Measurements from ENCODE around the gene TECPR2. TPM values are rescaled to one million over a fixed set of nuclear protein-coding genes. Genes with fewer than 3 reads are reported as not detected.

TECPR2 gene
- total RNA-seq, 1 experiment from 2014 or later = 29.7 TPM

- ChIA-PET POLR2A (ENCODE audit: unreplicated experiment) (no interaction called here), CTCF (no interaction called here)
- no peak overlapping the region for H2AFZ ChIP-seq
- intact Hi-C loops (cut with micrococcal nuclease; ENCODE audit: unreplicated experiment) = loop anchor here (10.0 kb wide), 1 partner anchor 263 kb away; no protein-coding TSS in a partner anchor
- no peaks in the 10 kb centered on the region for H3K4me1 ChIP-seq (replicated peaks; ENCODE audit: insufficient read depth)
- no peak overlapping the region for H3K4me3 ChIP-seq
- no peaks in the 10 kb centered on the region for H3K79me2 ChIP-seq (ENCODE audit: low read depth)
- H3K27ac ChIP-seq = no peak overlapping the region
- no peaks in the 10 kb centered on the region for H3K9me2 ChIP-seq (ENCODE audit: insufficient read depth)
- H3F3A ChIP-seq (ENCODE audit: insufficient read depth, low read depth) = no peaks in the 10 kb centered on the region; the same call in 1 of the 2 replicates
- TF ChIP-seq EZH2 (IDR thresholded peaks at IDR 0.05; ENCODE audit: low read depth) (no peak), CTCF (conservative IDR thresholded peaks at IDR 0.05) (no peak)
- H4K20me1 ChIP-seq (ENCODE audit: insufficient read depth) = no peaks in the 10 kb centered on the region
- no TSS peak for BruUV-seq (replicated peaks)
- no peak overlapping the region for H3K4me2 ChIP-seq
- no peaks in the 10 kb centered on the region for H3K9me3 ChIP-seq (ENCODE audit: insufficient read depth, low read depth)
- H3K27me3 ChIP-seq (ENCODE audit: insufficient read depth, low read depth) = no peaks in the 10 kb centered on the region
- no peak for DNase-seq
- H3K36me3 ChIP-seq (ENCODE audit: low read depth) = 0 out of 2 replicates have a peak, but pooled peaks cover 4% of the 10 kb centered on the region
These were observed 69.0 kb downstream of the TECPR2 start for GRCh38 chr14:102431751-102432150.

- no peak overlapping the region for H3K4me3 ChIP-seq
- no peak overlapping the region for H3K27ac ChIP-seq
- no peak for TF ChIP-seq CTCF (conservative IDR thresholded peaks at IDR 0.05)
- no peak for TF ChIP-seq EZH2 (IDR thresholded peaks at IDR 0.05; ENCODE audit: low read depth)
- H2AFZ ChIP-seq = no peak overlapping the region
- H3K27me3 ChIP-seq (ENCODE audit: insufficient read depth, low read depth) = no peaks in the 10 kb centered on the region
- intact Hi-C loops (cut with micrococcal nuclease; ENCODE audit: unreplicated experiment) = loop anchor here (5.0 to 10.0 kb wide), 2 partner anchors 260 to 483 kb away; no protein-coding TSS in a partner anchor
- H4K20me1 ChIP-seq (ENCODE audit: insufficient read depth) = no peaks in the 10 kb centered on the region
- no peaks in the 10 kb centered on the region for H3K79me2 ChIP-seq (ENCODE audit: low read depth)
- no peak for DNase-seq
- ChIA-PET POLR2A (ENCODE audit: unreplicated experiment) (no interaction called here), CTCF (no interaction called here)
- no TSS peak for BruUV-seq (replicated peaks)
- H3K4me1 ChIP-seq (replicated peaks; ENCODE audit: insufficient read depth) = peaks cover 6% of the 10 kb centered on the region
- H3K4me2 ChIP-seq = no peak overlapping the region
- no peaks in the 10 kb centered on the region for H3K9me3 ChIP-seq (ENCODE audit: insufficient read depth, low read depth)
- H3K9me2 ChIP-seq (ENCODE audit: insufficient read depth) = no peaks in the 10 kb centered on the region
- H3K36me3 ChIP-seq (ENCODE audit: low read depth) = peaks cover 9% of the 10 kb centered on the region; the same call in 1 of the 2 replicates
- peaks cover 7% of the 10 kb centered on the region; the same call in 1 of the 2 replicates for H3F3A ChIP-seq (ENCODE audit: insufficient read depth, low read depth)
These were observed 72.0 kb downstream of the TECPR2 start for GRCh38 chr14:102434647-102435175.

GRCh38 chr14:102437997-102438915 is 75.5 kb downstream of the TECPR2 start:
- peak; percentile 98 for TF ChIP-seq CTCF (conservative IDR thresholded peaks at IDR 0.05)
- no peak for TF ChIP-seq EZH2 (IDR thresholded peaks at IDR 0.05; ENCODE audit: low read depth)
- H3K9me2 ChIP-seq (ENCODE audit: insufficient read depth) = no peaks in the 10 kb centered on the region
- ChIA-PET CTCF (interaction anchor here (0.6 to 1.1 kb wide), 9 partner anchors 40 to 912 kb away, joined by 3 to 10 read pairs (median 4); partner anchors contain the start of gene ANKRD9), POLR2A (ENCODE audit: unreplicated experiment) (no interaction called here)
- BruUV-seq (replicated peaks) = no TSS peak
- H3K27me3 ChIP-seq (ENCODE audit: insufficient read depth, low read depth) = no peaks in the 10 kb centered on the region
- H2AFZ ChIP-seq = peak overlapping the region; percentile 21; the same call in 1 of the 2 replicates
- no peaks in the 10 kb centered on the region for H3K79me2 ChIP-seq (ENCODE audit: low read depth)
- H3K27ac ChIP-seq = no peak overlapping the region
- no peak overlapping the region for H3K4me3 ChIP-seq
- peak; percentile 68 to 90 for DNase-seq
- H3K36me3 ChIP-seq (ENCODE audit: low read depth) = peaks cover 13% of the 10 kb centered on the region
- peak overlapping the region; percentile 68 for H3K4me2 ChIP-seq
- H3K9me3 ChIP-seq (ENCODE audit: insufficient read depth, low read depth) = no peaks in the 10 kb centered on the region
- H3K4me1 ChIP-seq (replicated peaks; ENCODE audit: insufficient read depth) = peaks cover 33% of the 10 kb centered on the region
- peaks cover 38% of the 10 kb centered on the region for H3F3A ChIP-seq (ENCODE audit: insufficient read depth, low read depth)
- no peaks in the 10 kb centered on the region for H4K20me1 ChIP-seq (ENCODE audit: insufficient read depth)
- intact Hi-C loops (cut with micrococcal nuclease; ENCODE audit: unreplicated experiment) = loop anchor here (1.0 to 10.0 kb wide), 5 partner anchors 78 to 809 kb away; no protein-coding TSS in a partner anchor

Data from PC-9 (cell line).